GM21423 (cell line): Measurements from ENCODE around the gene NLRC4.
"Not testable (repeated sequence)": the region's sequence is repeated elsewhere in the genome, so short reads cannot be mapped to it uniquely, and the experiment has no call there.

ENCODE experiments used
- ATAC-seq: cut with Tn5 transposase; IDR thresholded peaks from one replicate; pipeline ENCODE4 v1.9.1; 2021; ENCODE audit warnings: mild to moderate bottlenecking, moderate library complexity; ENCODE audit not compliant: unreplicated experiment

The NLRC4 gene

GRCh38 chr2:32246911-32247310 lies 17.8 kb downstream of the NLRC4 start:
- no peak for ATAC-seq

DNA sequence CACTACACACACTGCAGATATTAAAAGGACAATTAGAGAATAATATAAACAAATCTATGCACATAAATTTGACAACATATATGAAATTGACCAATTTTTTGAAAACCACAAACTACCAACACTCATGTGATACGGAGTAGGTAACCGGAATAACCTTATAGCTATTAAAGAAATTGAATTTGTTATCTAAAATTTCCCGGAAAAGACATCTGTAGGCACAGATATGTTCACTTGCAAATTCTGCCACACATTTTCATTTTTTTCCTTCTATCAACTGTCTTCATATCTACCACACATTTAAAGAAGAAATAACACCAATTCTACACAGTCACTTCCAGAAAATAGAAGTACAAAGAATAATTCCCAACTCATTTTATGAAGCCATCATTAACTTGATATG lies 22.4 kb downstream of the NLRC4 start:
- no peak for ATAC-seq

GRCh38 chr2:32237996-32238395 lies 26.7 kb downstream of the NLRC4 start:
- ATAC-seq: no peak

DNA sequence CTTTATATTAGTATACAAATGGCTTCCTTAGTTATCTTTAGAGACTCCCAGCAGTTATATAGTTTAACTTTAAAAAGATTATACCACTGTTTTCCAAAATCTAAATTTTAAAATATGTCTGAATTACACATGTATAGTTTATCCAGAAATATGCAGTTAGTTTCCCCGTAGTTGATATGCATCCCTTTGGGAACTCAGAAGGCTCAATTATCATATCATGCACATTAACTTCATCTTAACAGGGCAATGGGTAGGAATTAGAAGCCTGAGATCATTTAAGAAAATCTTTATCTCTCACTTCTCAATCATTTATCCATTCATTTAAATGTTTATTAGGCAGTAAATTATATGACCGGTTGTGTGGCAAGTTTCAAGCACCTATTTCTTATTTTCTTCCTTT lies 27.2 kb downstream of the NLRC4 start:
- ATAC-seq: no peak

- no peak for ATAC-seq
These were observed 29.4 kb downstream of the NLRC4 start for GRCh38 chr2:32235315-32235714.

GRCh38 chr2:32231959-32232358 lies 32.7 kb downstream of the NLRC4 start:
- no peak for ATAC-seq

GRCh38 chr2:32229635-32230034 lies 35.1 kb downstream of the NLRC4 start:
- no peak for ATAC-seq

- ATAC-seq: no peak
These were observed 36.5 kb downstream of the NLRC4 start for GRCh38 chr2:32228181-32228580.

DNA sequence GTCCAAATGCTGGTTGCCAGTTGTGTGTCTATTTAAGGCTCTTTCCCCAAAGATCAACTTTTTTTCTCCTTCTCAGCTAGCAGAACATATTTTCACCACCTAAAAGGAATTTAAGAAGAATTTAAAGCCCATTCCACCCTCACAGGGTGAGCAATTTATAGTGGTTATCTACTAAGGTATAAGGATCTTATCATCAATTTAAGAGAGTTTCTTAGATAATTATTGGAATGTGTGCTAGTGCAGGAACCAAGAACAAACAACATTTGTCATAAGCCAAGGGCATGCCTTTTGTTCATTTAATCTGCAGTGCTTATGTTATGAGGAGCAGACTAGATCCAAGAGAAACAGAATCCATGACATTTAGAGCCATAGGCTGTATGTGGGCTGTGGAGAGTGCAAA lies 37.2 kb downstream of the NLRC4 start:
- ATAC-seq: no peak

- no peak for ATAC-seq
These were observed 41.7 kb downstream of the NLRC4 start for GRCh38 chr2:32222966-32223365.

- no peak for ATAC-seq
These were observed 44.2 kb downstream of the NLRC4 start for GRCh38 chr2:32220445-32220844.

- no peak for ATAC-seq
These were observed 52.4 kb downstream of the NLRC4 start for GRCh38 chr2:32212295-32212694.

GRCh38 chr2:32210767-32211408 lies 53.8 kb downstream of the NLRC4 start:
- no peak for ATAC-seq

DNA sequence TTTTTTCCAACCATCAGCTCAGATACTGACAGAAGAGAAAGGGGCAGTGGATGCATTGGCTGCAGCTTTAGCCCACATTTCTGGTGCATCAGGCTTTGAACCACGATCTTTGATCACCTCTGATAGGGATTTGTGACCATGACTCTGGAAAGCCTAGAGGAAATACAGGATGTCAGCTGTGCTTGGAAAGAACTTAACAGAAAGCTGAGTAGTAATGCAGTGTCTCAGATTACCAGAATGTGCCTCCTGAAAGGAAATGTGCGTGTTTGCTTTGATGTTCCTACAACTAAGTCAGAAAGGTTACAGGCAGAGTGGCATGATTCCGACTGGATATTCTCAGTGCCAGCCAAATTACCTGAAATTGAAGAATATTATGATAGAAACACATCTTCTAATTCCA lies 61.3 kb downstream of the NLRC4 start:
- not testable (repeated sequence) for ATAC-seq

DNA sequence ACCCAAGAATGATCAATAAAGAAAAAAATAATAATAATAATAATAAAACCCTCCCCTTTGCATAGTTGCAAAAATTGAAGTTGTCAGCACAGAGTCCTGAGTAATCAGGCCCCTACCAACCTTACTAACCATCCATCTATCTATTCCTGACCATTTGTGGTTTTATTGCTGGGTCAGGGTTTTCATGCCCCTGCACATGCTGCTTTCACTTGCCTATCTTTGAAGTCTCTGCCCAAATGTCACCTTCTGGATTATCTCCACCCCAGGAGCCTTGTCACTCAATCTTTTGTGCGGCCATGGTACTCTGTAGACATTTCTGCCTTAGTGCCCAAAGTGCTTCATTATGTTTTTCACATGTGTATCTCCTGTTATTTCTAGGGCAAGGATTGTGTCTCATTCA lies 63.9 kb downstream of the NLRC4 start:
- no peak for ATAC-seq

- ATAC-seq: no peak
These were observed 72.3 kb downstream of the NLRC4 start for GRCh38 chr2:32192418-32192817.

DNA sequence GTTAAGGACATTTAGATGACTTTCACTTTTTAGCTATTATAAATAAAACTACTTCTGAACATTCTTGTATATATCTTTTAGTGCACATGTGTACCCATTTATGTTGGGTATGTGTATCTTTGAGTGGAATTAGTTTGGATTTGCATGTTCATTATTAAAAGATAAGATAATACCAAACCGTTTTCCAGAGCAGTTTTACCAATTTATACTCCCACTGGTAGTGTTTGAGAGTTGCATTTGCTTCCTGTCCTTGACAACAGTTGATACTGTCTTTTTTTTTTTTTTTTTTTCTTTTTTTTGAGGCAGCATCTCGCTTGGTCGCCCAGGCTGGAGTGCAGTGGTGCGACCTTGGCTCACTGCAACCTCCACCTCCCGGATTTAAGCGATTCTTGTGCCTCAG lies 75.7 kb downstream of the NLRC4 start:
- ATAC-seq: no peak

- no peak for ATAC-seq
These were observed 82.0 kb downstream of the NLRC4 start for GRCh38 chr2:32182667-32183066.
